Measurements from ENCODE around the gene PIP.
"Not testable (repeated sequence)": the region's sequence is repeated elsewhere in the genome, so short reads cannot be mapped to it uniquely, and the experiment has no call there.

Gene PIP, protein sequence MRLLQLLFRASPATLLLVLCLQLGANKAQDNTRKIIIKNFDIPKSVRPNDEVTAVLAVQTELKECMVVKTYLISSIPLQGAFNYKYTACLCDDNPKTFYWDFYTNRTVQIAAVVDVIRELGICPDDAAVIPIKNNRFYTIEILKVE

DNA sequence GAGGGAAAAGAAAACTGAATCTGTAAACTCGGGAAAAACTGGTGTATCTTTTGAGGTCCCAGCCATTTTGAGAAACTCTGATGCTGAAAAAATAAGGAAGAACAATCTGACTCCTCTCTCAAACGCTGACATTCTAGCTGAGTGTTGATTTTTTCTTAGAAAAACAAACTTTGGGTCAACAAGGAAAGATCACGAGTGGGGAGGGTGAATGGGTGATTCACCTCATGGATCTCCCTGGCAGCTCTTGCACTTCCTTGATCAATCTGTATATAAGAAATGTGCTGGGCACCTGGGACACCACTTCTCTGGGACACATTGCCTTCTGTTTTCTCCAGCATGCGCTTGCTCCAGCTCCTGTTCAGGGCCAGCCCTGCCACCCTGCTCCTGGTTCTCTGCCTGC, at the start of gene PIP:
TSS of gene PIP (plus strand) at position 297 of the 400 bp plus-strand sequence. CDS start at position 337, 40 bp downstream.
- Histone ChIP-seq H3K4me3 (no peak within 1 kb of the TSS), H3K27ac (no peak within 1 kb of the TSS)
- no peak for DNase-seq (ENCODE audit: low spot score)
- TF ChIP-seq, protein P1, sequence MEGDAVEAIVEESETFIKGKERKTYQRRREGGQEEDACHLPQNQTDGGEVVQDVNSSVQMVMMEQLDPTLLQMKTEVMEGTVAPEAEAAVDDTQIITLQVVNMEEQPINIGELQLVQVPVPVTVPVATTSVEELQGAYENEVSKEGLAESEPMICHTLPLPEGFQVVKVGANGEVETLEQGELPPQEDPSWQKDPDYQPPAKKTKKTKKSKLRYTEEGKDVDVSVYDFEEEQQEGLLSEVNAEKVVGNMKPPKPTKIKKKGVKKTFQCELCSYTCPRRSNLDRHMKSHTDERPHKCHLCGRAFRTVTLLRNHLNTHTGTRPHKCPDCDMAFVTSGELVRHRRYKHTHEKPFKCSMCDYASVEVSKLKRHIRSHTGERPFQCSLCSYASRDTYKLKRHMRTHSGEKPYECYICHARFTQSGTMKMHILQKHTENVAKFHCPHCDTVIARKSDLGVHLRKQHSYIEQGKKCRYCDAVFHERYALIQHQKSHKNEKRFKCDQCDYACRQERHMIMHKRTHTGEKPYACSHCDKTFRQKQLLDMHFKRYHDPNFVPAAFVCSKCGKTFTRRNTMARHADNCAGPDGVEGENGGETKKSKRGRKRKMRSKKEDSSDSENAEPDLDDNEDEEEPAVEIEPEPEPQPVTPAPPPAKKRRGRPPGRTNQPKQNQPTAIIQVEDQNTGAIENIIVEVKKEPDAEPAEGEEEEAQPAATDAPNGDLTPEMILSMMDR (IDR thresholded peaks at IDR 0.05): no peak

DNA sequence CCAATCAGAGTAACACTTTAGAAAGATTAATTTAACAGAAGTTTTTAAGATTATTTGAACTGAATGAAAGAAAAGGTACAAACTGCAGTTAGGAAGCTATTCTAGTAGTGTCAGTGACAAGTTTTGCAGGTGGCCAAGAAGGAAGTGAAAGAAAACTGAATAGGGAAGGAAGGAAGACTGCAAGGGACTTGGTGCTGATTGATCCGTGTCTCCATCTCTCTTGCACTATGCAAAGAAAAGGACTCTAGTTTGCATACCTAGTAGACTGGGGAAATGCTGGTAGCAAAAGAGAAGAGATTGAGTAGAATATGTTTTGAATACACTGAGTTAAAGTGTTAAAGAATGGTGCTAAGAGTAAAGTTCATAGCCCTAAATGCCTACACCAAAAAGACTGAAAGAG, 46.8 kb upstream of the PIP start:
- Histone ChIP-seq H3K4me3 (no peak overlapping the region), H3K27ac (no peak overlapping the region)
- TF ChIP-seq, protein P1 (IDR thresholded peaks at IDR 0.05): no peak
- no peak for DNase-seq (ENCODE audit: low spot score)

DNA sequence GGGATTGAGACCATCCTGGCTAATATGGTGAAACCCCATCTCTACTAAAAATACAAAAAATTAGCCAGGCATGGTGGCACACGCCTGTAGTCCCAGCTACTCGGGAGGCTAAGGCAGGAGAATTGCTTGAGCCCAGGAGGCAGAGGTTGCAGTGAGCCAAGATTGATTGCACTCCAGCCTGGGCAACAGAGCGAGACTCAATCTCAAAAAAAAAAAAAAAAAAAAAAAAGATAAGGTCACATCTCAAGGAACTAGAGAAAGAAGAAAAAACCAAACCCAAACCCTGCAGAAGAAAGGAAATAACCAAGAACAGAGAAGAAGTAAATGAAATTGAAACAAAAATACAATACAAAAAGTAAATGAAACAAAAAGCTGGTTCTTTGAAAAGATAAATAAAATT, 46.3 kb upstream of the PIP start:
- H3K27ac ChIP-seq; DNase-seq (ENCODE audit: low spot score); H3K4me3 ChIP-seq: not testable (repeated sequence)

DNA sequence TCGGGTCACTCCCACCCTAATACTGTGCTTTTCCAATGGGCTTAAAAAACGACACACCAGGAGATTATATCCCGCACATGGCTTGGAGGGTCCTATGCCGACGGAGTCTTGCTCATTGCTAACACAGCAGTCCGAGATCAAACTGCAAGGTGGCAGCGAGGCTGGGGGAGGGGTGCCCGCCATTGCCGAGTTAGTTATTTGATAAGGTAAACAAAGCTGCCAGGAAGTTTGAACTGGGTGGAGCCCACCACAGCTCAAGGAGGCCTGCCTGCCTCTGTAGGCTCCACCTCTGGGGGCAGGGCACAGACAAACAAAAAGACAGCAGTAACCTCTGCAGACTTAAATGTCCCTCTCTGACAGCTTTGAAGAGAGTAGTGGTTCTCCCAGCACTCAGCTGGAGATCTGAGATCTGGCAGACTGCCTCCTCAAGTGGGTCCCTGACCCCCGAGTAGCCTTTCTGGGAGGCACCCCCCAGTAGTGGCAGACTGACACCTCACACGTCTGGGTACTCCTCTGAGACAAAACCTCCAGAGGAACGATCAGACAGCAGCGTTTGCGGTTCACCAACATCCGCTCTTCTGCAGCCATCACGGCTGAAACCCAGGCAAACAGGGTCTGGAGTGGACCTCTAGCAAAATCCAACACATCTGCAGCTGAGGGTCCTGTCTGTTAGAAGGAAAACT, 43.2 kb upstream of the PIP start:
- not testable (repeated sequence) for H3K4me3 ChIP-seq; H3K27ac ChIP-seq; DNase-seq (ENCODE audit: low spot score)

DNA sequence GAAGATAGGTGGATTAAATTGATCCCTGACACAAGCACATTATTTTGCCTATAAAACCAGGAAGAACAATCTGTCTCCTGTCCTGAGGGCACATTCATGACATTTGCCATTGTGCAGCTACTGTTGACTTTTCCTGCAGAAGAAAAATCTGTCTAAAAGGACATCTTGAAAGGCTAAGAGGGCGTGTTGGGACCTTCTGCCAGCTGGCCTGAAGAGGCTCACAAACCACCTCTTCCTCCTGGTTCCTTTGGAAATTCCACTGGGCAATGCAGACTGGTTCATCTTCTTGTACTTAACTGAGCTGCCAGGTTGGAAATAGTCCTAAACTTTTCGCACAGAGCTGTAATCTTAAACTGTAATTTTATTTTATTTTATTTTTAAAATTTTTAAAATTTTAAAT, 35.7 kb upstream of the PIP start:
- no peak overlapping the region for H3K4me3 ChIP-seq
- no peak overlapping the region for H3K27ac ChIP-seq
- TF ChIP-seq, protein P1 (IDR thresholded peaks at IDR 0.05): no peak
- no peak for DNase-seq (ENCODE audit: low spot score)

DNA sequence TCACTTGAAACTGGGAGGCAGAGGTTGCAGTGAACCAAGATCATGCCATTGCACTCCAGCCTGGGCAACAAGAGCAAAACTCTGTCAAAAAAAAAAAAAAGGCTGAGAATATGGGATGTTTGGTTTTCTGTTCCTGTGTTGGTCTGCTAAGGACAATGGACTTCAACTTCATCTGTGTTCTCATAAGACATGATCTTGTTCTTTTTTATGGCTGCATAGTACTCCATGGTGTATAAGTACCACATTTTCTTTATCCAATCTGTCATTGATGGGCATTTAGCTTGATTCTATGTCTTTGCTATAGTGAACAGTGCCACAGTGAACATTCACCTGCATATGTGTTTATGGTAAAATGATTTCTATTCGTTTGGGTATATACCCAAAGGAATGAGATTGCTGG, 32.3 kb upstream of the PIP start:
- not testable (repeated sequence) for DNase-seq (ENCODE audit: low spot score); H3K4me3 ChIP-seq; H3K27ac ChIP-seq

DNA sequence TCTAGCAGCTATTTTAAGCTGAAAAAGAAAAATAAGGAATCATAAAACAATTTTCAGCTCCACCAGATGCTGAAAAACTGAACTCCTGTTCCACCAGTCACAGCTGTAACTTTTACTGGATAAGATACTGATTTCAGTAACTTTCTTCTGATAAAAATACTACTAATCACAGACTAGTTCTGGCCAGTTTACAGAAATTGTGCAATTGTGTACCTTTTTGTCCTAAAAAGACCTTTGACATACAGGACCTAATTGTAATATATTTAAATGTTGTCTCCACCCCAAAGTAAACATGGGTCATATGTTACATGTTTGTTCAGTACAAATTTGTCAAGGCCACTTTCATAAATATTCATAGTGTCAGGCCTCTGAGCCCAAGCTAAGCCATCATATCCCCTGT, 27.1 kb upstream of the PIP start:
- TF ChIP-seq, protein P1 (IDR thresholded peaks at IDR 0.05): no peak
- no peak for DNase-seq (ENCODE audit: low spot score)
- no peak overlapping the region for H3K27ac ChIP-seq
- H3K4me3 ChIP-seq: no peak overlapping the region

DNA sequence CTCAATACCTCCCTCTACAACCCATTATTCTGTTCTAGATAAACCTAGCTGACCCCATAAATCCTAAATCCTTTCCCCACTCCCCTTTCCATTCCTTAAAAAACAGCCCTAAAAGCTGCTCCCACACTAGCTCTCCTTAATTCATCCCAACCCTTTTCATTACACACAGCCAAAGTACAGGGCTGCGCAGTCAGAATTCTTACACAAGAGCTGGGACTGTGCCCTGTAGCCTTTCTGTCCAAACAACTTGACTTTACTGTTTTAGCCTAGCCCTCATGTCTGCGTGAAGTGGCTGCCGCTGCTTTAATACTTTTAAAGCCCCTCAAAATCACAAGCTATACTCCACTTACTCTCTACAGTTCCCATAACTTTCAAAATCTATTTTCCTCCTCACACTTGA, 23.9 kb upstream of the PIP start:
- not testable (repeated sequence) for DNase-seq (ENCODE audit: low spot score)

DNA sequence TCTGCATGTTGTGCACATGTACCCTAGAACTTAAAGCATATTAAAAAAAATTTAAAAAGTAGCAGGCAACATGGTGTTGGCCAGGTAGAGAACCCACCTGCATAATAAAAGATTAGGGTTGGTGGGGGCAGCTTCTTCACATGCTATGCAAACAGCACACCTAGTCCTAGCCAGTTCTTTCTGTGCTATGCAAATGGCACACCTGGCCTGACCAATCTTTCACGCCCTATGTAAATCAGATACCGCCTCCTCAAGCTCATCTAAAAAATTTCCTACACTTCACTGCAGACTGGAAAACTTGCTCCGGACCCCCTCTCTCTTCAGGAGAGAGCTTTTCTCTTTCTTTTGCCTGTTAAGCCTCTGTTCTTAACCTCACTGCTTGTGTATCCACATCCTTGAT, 14.5 kb upstream of the PIP start:
- H3K27ac ChIP-seq: no peak overlapping the region

More for the DNA sequence above, 23.9 kb upstream of the PIP start:
- H3K27ac ChIP-seq, H3K4me3 ChIP-seq: not testable (repeated sequence)

More for the DNA sequence above, 14.5 kb upstream of the PIP start:
- TF ChIP-seq, protein P1 (IDR thresholded peaks at IDR 0.05): no peak
- no peak for DNase-seq (ENCODE audit: low spot score)
- no peak overlapping the region for H3K4me3 ChIP-seq

All from coronary artery (tissue), 2 donors.